Breast epithelium (tissue), 3 donors: Measurements from ENCODE around the gene DOCK3.

ENCODE experiments used
- CTCF ChIP-seq, 3 donors: fragments of 450-650 bp; IDR thresholded peaks; one replicate each; pipeline ENCODE4 v1.5.1; 2016 to 2017; ENCODE audit warnings: antibody characterized with exemption in 3 of 3, mild to moderate bottlenecking in 3 of 3, moderate library complexity in 3 of 3
- POLR2A ChIP-seq: fragments of 450-650 bp; IDR thresholded peaks from one replicate; pipeline ENCODE4 v1.6.1; 2016; ENCODE audit warnings: antibody characterized with exemption, mild to moderate bottlenecking, moderate library complexity

GRCh38 chr3:51099794-51100535 lies 425.2 kb downstream of the DOCK3 start:
- TF ChIP-seq CTCF (IDR thresholded peaks at IDR 0.05) (peak; percentile 18 to 51 (median 43)), POLR2A (no peak)
